Fibroblast of pulmonary artery (primary cell): Measurements from ENCODE around the gene RNF207.

Experiments
- DNase-seq: peaks from one replicate; pipeline ENCODE4 v3.0.0-alpha.2; 2010; ENCODE audit warnings: low read depth
- H3K4me3 ChIP-seq: replicated peaks from 2 replicates; pipeline ENCODE4 v1.5.1; 2011; ENCODE audit warnings: low read depth, mild to moderate bottlenecking, control low read depth, low read length, moderate library complexity
- CTCF ChIP-seq: IDR thresholded peaks from 2 replicates; pipeline ENCODE4 v1.5.1; 2011; ENCODE audit warnings: mild to moderate bottlenecking, control low read depth, low read length, inconsistent platforms; ENCODE audit errors: missing control alignments

The RNF207 gene

GRCh38 chr1:6205849-6206519 is at the start of gene RNF207:
Gene RNF207 (plus strand): TSS chr1:6206119. CDS start chr1:6206536, 417 bp downstream.
- peak; percentile 63 for DNase-seq
- TF ChIP-seq CTCF = no peak
- peak within 1 kb of the TSS; percentile 58 for H3K4me3 ChIP-seq

- TF ChIP-seq CTCF = no peak
- DNase-seq = no peak
- no peak overlapping the region for H3K4me3 ChIP-seq
These were observed 48.8 kb upstream of the RNF207 start for GRCh38 chr1:6157132-6157527.

GRCh38 chr1:6157528-6158174 is 48.3 kb upstream of the RNF207 start:
- H3K4me3 ChIP-seq = no peak overlapping the region
- peak; percentile 10 for DNase-seq
- no peak for TF ChIP-seq CTCF

- no peak overlapping the region for H3K4me3 ChIP-seq
- DNase-seq = no peak
- no peak for TF ChIP-seq CTCF
These were observed 47.7 kb upstream of the RNF207 start for GRCh38 chr1:6158181-6158580.

GRCh38 chr1:6162341-6162740 is 43.6 kb upstream of the RNF207 start:
- TF ChIP-seq CTCF = no peak
- no peak for DNase-seq
- no peak overlapping the region for H3K4me3 ChIP-seq

- no peak for TF ChIP-seq CTCF
- no peak overlapping the region for H3K4me3 ChIP-seq
- no peak for DNase-seq
These were observed 43.1 kb upstream of the RNF207 start for GRCh38 chr1:6162773-6163172.
